H1 (cell line): ENCODE results near the gene COL4A1.

Experiments
- EP300 ChIP-seq, 2 experiments: IDR thresholded peaks; 1 replicate in 1 of 2; 2 replicates in 1 of 2; pipeline ENCODE4 v1.6.1; 2011 to 2012; ENCODE audit warnings: low read depth in 2 of 2, low read length in 2 of 2, mild to moderate bottlenecking in 2 of 2, borderline replicate concordance in 1 of 2, inconsistent platforms in 1 of 2, moderate library complexity in 1 of 2
- EZH2 ChIP-seq: fragments of 200-600 bp; sonication (generic); IDR thresholded peaks from 2 replicates; pipeline ENCODE4 v1.7.1; 2012; ENCODE audit warnings: low read depth, mild to moderate bottlenecking, moderate library complexity, low read length, inconsistent platforms; ENCODE audit not compliant: severe bottlenecking
- GABPA ChIP-seq: IDR thresholded peaks from 2 replicates; pipeline ENCODE4 v1.6.1; 2011; ENCODE audit warnings: mild to moderate bottlenecking, low read length, moderate library complexity, borderline replicate concordance; ENCODE audit not compliant: insufficient read depth
- KDM1A ChIP-seq: fragments of 200-600, 300-600 bp; sonication (generic); IDR thresholded peaks from 2 replicates; pipeline ENCODE4 v1.7.1; 2016; ENCODE audit warnings: mild to moderate bottlenecking, low read length, borderline replicate concordance
- POLR2A ChIP-seq, 2 experiments: IDR thresholded peaks; 1 replicate in 1 of 2; 2 replicates in 1 of 2; pipeline ENCODE4 v1.6.1; 2011; ENCODE audit warnings: low read depth in 2 of 2, low read length in 2 of 2, mild to moderate bottlenecking in 2 of 2; ENCODE audit errors: control extremely low read depth in 1 of 2
- POLR2AphosphoS5 ChIP-seq: IDR thresholded peaks from 2 replicates; pipeline ENCODE4 v1.6.1; 2011; ENCODE audit warnings: low read depth, low read length
- RAD21 ChIP-seq, 2 experiments: IDR thresholded peaks in 1 of 2; conservative IDR thresholded peaks in 1 of 2; 2 replicates each; pipeline ENCODE4 v1.6.1; 2011; ENCODE audit warnings: low read depth in 2 of 2, low read length in 2 of 2, improper control_type of control experiment in 1 of 2, inconsistent platforms in 1 of 2, mild to moderate bottlenecking in 1 of 2, moderate library complexity in 1 of 2
- TCF12 ChIP-seq: IDR thresholded peaks from 2 replicates; pipeline ENCODE4 v1.6.1; 2011; ENCODE audit warnings: low read depth, mild to moderate bottlenecking, low read length
- TF ChIP-seq, protein P1 (sequence below): IDR thresholded peaks from 2 replicates; pipeline ENCODE4 v1.6.1; 2012; ENCODE audit warnings: inconsistent platforms
- TF ChIP-seq, protein P2 (sequence below), 3 experiments: IDR thresholded peaks; 1 replicate in 2 of 3; 2 replicates in 1 of 3; pipeline versions ENCODE4 v1.5.1 to v1.6.1; 2011; ENCODE audit warnings: low read length in 3 of 3, mild to moderate bottlenecking in 3 of 3, inconsistent platforms in 2 of 3, low read depth in 1 of 3, moderate library complexity in 1 of 3; ENCODE audit not compliant: insufficient read depth in 1 of 3; ENCODE audit errors: control extremely low read depth in 1 of 3

DNA sequence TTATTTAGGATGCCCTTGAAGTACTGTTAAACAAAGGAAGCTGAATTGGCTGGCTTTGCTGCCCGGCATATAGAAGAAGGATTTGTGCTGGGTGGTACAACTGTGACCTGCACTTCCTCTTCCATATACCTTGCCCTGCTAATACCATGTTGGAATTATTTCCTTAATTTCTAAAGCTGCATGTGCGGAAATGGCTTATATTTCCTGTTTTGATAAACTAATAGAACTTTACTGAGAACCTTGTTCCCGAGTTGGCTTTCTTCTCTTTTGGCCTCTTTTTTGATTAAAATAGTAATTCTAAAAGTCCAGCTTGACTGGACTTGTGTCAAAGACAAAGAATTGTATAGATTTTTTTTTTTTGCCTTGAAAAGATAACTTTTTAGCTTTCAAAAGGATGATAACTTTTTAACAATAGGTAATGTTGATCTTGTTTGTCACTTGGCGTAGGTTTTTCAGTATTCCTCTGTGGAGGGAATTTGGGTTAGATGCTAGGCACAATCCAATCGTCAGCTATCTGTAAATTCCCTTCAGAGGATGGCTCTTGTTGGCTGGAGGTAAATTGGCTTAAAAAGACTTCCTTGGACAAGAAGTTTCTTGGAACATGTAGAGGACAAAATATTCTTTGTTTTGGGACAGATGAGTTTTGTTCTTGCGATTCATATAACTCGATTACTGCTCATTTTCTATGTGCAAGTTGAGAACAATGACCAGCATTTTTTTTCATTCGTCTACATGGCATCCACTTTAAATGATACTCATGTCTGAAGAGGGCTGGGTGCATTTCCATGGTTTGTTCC, 41.5 kb upstream of the COL4A1 start:
- TF ChIP-seq, protein P1, sequence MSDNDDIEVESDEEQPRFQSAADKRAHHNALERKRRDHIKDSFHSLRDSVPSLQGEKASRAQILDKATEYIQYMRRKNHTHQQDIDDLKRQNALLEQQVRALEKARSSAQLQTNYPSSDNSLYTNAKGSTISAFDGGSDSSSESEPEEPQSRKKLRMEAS: no peak
- TF ChIP-seq GABPA: no peak
- TF ChIP-seq TCF12: no peak
- TF ChIP-seq EP300 (IDR thresholded peaks at IDR 0.05; ENCODE audit: borderline replicate concordance in 1 of 2, low read depth in 2 of 2, low read length in 2 of 2): no peak
- TF ChIP-seq POLR2AphosphoS5: no peak
- no peak for TF ChIP-seq EZH2
- no peak for TF ChIP-seq RAD21 (IDR thresholded peaks at IDR 0.05 in 1 of 2, conservative IDR thresholded peaks at IDR 0.05 in 1 of 2; ENCODE audit: low read depth in 2 of 2, low read length in 2 of 2)
- TF ChIP-seq POLR2A (IDR thresholded peaks at IDR 0.05; ENCODE audit: control extremely low read depth in 1 of 2, low read depth in 2 of 2, low read length in 2 of 2): no peak
- no peak for TF ChIP-seq KDM1A
- TF ChIP-seq, protein P2, sequence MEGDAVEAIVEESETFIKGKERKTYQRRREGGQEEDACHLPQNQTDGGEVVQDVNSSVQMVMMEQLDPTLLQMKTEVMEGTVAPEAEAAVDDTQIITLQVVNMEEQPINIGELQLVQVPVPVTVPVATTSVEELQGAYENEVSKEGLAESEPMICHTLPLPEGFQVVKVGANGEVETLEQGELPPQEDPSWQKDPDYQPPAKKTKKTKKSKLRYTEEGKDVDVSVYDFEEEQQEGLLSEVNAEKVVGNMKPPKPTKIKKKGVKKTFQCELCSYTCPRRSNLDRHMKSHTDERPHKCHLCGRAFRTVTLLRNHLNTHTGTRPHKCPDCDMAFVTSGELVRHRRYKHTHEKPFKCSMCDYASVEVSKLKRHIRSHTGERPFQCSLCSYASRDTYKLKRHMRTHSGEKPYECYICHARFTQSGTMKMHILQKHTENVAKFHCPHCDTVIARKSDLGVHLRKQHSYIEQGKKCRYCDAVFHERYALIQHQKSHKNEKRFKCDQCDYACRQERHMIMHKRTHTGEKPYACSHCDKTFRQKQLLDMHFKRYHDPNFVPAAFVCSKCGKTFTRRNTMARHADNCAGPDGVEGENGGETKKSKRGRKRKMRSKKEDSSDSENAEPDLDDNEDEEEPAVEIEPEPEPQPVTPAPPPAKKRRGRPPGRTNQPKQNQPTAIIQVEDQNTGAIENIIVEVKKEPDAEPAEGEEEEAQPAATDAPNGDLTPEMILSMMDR (IDR thresholded peaks at IDR 0.05; ENCODE audit: control extremely low read depth in 1 of 3, insufficient read depth in 1 of 3, low read depth in 1 of 3, low read length in 3 of 3): no peak
